GM23338 (cell line): ENCODE data around the gene MAP6D1. TPM values are rescaled to one million over a fixed set of nuclear protein-coding genes. Genes with fewer than 3 reads are reported as not detected.

Source experiments
- ATAC-seq: fragments of 200-7000 bp; cut with Tn5 transposase; 3 replicates; pipeline ENCODE4 v1.9.1; 2020
- DNase-seq: peaks from one replicate; pipeline ENCODE4 v3.0.0-alpha.2; 2015; ENCODE audit warnings: low spot score
- H2AFZ ChIP-seq: fragments of 200-600 bp; sonication (generic); 2 replicates; pipeline ENCODE4 v1.8.0; 2016; ENCODE audit warnings: antibody characterized with exemption, mild to moderate bottlenecking, moderate library complexity
- H3F3A ChIP-seq: fragments of 200-600 bp; sonication (generic); replicated peaks from 2 replicates; pipeline ENCODE4 v1.8.0; 2017; ENCODE audit warnings: antibody characterized with exemption, mixed run types, low read depth
- H3K27ac ChIP-seq: fragments of 200-600 bp; sonication (generic); 2 replicates; pipeline ENCODE4 v1.6.1; 2016; ENCODE audit warnings: low read depth
- H3K27me3 ChIP-seq: fragments of 200-600 bp; sonication (generic); 2 replicates; pipeline ENCODE4 v1.8.0; 2016; ENCODE audit warnings: mild to moderate bottlenecking, mixed run types, moderate library complexity; ENCODE audit not compliant: insufficient read depth
- H3K36me3 ChIP-seq: fragments of 200-600 bp; sonication (generic); 2 replicates; pipeline ENCODE4 v1.8.0; 2016; ENCODE audit warnings: mild to moderate bottlenecking; ENCODE audit not compliant: insufficient read depth
- H3K4me1 ChIP-seq: fragments of 200-600 bp; sonication (generic); 2 replicates; pipeline ENCODE4 v1.8.0; 2016; ENCODE audit warnings: mild to moderate bottlenecking, moderate library complexity; ENCODE audit not compliant: insufficient read depth
- H3K4me2 ChIP-seq: fragments of 200-600 bp; sonication (generic); 2 replicates; pipeline ENCODE4 v1.7.1; 2017; ENCODE audit warnings: mixed run types
- H3K4me3 ChIP-seq: fragments of 200-600 bp; sonication (generic); 2 replicates; pipeline ENCODE4 v1.6.1; 2016; ENCODE audit warnings: mixed run types
- H3K79me2 ChIP-seq: fragments of 200-600 bp; sonication (generic); replicated peaks from 2 replicates; pipeline ENCODE4 v1.8.0; 2017; ENCODE audit warnings: mild to moderate bottlenecking; ENCODE audit not compliant: insufficient read depth
- H3K9me2 ChIP-seq: fragments of 200-600 bp; sonication (generic); 2 replicates; pipeline ENCODE4 v1.8.0; 2017; ENCODE audit not compliant: insufficient read depth
- H4K20me1 ChIP-seq: fragments of 200-600 bp; sonication (generic); replicated peaks from 2 replicates; pipeline ENCODE4 v1.8.0; 2017; ENCODE audit warnings: mild to moderate bottlenecking; ENCODE audit not compliant: insufficient read depth
- H3K27ac Mint-ChIP-seq: 2 replicates; pipeline ENCODE4 v1.8.0; 2020; ENCODE audit warnings: inconsistent platforms, mild to moderate bottlenecking, moderate library complexity, mixed read lengths
- H3K27me3 Mint-ChIP-seq: 3 replicates; pipeline ENCODE4 v1.8.0; 2022; ENCODE audit warnings: low read depth, mild to moderate bottlenecking, moderate library complexity, mixed read lengths, inconsistent platforms; ENCODE audit not compliant: insufficient read depth, poor library complexity
- H3K36me3 Mint-ChIP-seq: 3 replicates; pipeline ENCODE4 v1.8.0; 2021; ENCODE audit warnings: low read depth, mild to moderate bottlenecking, inconsistent platforms, moderate library complexity, mixed read lengths
- H3K4me1 Mint-ChIP-seq: 3 replicates; pipeline ENCODE4 v1.8.0; 2020; ENCODE audit warnings: mild to moderate bottlenecking, inconsistent platforms, mixed read lengths
- H3K4me3 Mint-ChIP-seq: 3 replicates; pipeline ENCODE4 v1.8.0; 2021; ENCODE audit warnings: moderate library complexity, mild to moderate bottlenecking, inconsistent platforms, mixed read lengths
- H3K9me3 Mint-ChIP-seq: 3 replicates; pipeline ENCODE4 v1.8.0; 2020; ENCODE audit warnings: moderate library complexity, mild to moderate bottlenecking, inconsistent platforms, mixed read lengths
- CREB1 ChIP-seq: fragments of 250-450 bp; sonication (Bioruptor Pico); IDR thresholded peaks from 2 replicates; pipeline ENCODE4 v1.5.0; 2020; ENCODE audit warnings: low read depth, mild to moderate bottlenecking, moderate library complexity
- EZH2 ChIP-seq: fragments of 200-600 bp; sonication (generic); IDR thresholded peaks from one replicate; pipeline ENCODE4 v1.8.0; 2017; ENCODE audit warnings: antibody characterized with exemption, mild to moderate bottlenecking, low read depth; ENCODE audit not compliant: unreplicated experiment
- EZH2phosphoT487 ChIP-seq: fragments of 200-600 bp; sonication (generic); IDR thresholded peaks from one replicate; pipeline ENCODE4 v1.8.1; 2018; ENCODE audit warnings: antibody characterized with exemption; ENCODE audit not compliant: unreplicated experiment
- JUNB ChIP-seq: IDR thresholded peaks from one replicate; pipeline ENCODE4 v1.6.1; 2016; ENCODE audit warnings: antibody characterized with exemption; ENCODE audit not compliant: unreplicated experiment
- NANOG ChIP-seq: IDR thresholded peaks from 2 replicates; pipeline ENCODE4 v1.6.1; 2016; ENCODE audit warnings: antibody characterized with exemption, borderline replicate concordance
- POLR2AphosphoS5 ChIP-seq: IDR thresholded peaks from 2 replicates; pipeline ENCODE4 v1.6.1; 2016; ENCODE audit warnings: antibody characterized with exemption, low read depth
- STAT1 ChIP-seq: IDR thresholded peaks from one replicate; pipeline ENCODE4 v1.6.1; 2016; ENCODE audit warnings: antibody characterized with exemption; ENCODE audit not compliant: unreplicated experiment
- ZNF114 ChIP-seq: fragments of 250-450 bp; sonication (Bioruptor Pico); IDR thresholded peaks from 2 replicates; pipeline ENCODE4 v1.5.0; 2020; ENCODE audit warnings: mild to moderate bottlenecking, moderate library complexity
- ZNF331 ChIP-seq: fragments of 250-450 bp; sonication (Bioruptor Pico); IDR thresholded peaks from 2 replicates; pipeline ENCODE4 v1.5.0; 2020; ENCODE audit warnings: low read depth, mild to moderate bottlenecking, moderate library complexity
- polyA plus RNA-seq: library from polyadenylated mRNA; unstranded; fragments of >200 nt; fragmentation: Nextera tagmentation; extraction: Ambion mirVana; gene quantifications from 2 replicates; pipeline ENCODE4 v1.2.1, GENCODE V29; 2016
- total RNA-seq: library from RNA; depleted of rRNA; stranded (reverse); fragments of >200 nt; shearing (Covaris generic); gene quantifications from 2 replicates; pipeline ENCODE4 v1.2.3, GENCODE V29; 2014
- TF ChIP-seq, protein P1 (sequence below): IDR thresholded peaks from 2 replicates; pipeline ENCODE4 v1.6.1; 2016; ENCODE audit warnings: antibody characterized with exemption
- TF ChIP-seq, protein P2 (sequence below): fragments of 250-450 bp; sonication (Bioruptor Pico); IDR thresholded peaks from 2 replicates; pipeline ENCODE4 v1.5.0; 2020; ENCODE audit warnings: mild to moderate bottlenecking, moderate library complexity

Gene MAP6D1
- total and polyA plus RNA-seq, 2 experiments from 2014 or later, result 2.6 to 8.2 TPM

DNA sequence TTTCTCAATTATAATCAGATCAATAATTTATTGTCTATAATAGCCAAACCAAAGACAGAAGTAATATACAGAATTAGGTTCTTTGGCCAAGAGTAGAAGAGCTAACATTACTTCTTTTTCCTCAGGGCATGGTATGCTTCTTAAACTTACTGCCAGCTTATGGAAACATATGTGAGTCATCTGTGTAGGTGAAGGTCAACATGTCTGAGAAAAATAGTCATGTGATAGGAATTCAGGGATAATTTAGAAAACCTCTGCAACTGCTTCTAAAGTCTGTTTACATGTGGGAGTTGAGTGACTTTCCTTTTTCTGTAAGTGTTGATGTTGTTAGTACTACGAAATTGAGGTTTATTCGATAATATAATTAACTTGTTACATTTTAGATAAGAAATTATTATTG lies 19.2 kb upstream of the MAP6D1 start:
- Histone ChIP-seq H3K79me2 (peaks cover 4% of the 10 kb centered on the region; the same call in 1 of the 2 replicates), H3K4me3 (no peak overlapping the region), H3K9me2 (no peaks in the 10 kb centered on the region), H3K27ac (no peak overlapping the region), H3F3A (no peaks in the 10 kb centered on the region), H4K20me1 (no peaks in the 10 kb centered on the region), H3K4me1 (no peaks in the 10 kb centered on the region), H2AFZ (no peak overlapping the region), H3K27me3 (no peaks in the 10 kb centered on the region), H3K4me2 (no peak overlapping the region), H3K36me3 (peaks cover 42% of the 10 kb centered on the region)
- Mint-ChIP-seq H3K4me1 (no peaks in the 10 kb centered on the region), H3K4me3 (no peak overlapping the region), H3K9me3 (no peaks in the 10 kb centered on the region), H3K27me3 (no peaks in the 10 kb centered on the region), H3K27ac (no peak overlapping the region), H3K36me3 (peaks cover 71% of the 10 kb centered on the region)
- no peak for DNase-seq
- no peak for ATAC-seq
- TF ChIP-seq EZH2phosphoT487, result no peak
- TF ChIP-seq NANOG, result no peak
- no peak for TF ChIP-seq JUNB
- TF ChIP-seq EZH2, result no peak
- no peak for TF ChIP-seq CREB1 (CRISPR knock-in tag)
- TF ChIP-seq ZNF331, result no peak
- TF ChIP-seq STAT1, result no peak
- TF ChIP-seq, protein P1, sequence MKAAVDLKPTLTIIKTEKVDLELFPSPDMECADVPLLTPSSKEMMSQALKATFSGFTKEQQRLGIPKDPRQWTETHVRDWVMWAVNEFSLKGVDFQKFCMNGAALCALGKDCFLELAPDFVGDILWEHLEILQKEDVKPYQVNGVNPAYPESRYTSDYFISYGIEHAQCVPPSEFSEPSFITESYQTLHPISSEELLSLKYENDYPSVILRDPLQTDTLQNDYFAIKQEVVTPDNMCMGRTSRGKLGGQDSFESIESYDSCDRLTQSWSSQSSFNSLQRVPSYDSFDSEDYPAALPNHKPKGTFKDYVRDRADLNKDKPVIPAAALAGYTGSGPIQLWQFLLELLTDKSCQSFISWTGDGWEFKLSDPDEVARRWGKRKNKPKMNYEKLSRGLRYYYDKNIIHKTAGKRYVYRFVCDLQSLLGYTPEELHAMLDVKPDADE, result no peak

DNA sequence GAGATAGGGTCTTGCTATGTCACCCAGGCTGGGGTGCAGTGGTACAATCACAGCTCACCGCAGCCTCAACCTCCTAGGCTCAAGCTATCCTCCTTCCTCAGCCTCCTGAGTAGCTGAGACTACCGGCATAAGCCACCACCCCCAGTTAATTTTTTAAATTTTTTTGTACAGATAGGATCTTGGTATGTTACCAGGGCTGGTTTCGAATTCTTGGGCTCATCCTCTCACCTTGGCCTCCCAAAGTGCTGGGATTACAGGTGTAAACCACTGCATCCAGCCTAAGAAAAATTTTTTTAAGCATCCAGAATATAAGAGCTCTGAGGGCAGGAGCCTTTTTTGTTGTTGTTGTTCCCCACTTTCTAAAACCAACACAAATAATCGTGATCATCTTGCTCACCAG lies 14.4 kb upstream of the MAP6D1 start:
- H3K27ac ChIP-seq, result no peak overlapping the region
- Mint-ChIP-seq H3K4me1 (no peaks in the 10 kb centered on the region), H3K27me3 (peaks cover 2% of the 10 kb centered on the region), H3K9me3 (no peaks in the 10 kb centered on the region), H3K4me3 (no peak overlapping the region), H3K36me3 (peaks cover 58% of the 10 kb centered on the region), H3K27ac (no peak overlapping the region)
- H3K4me3 ChIP-seq, result no peak overlapping the region
- no peaks in the 10 kb centered on the region for H3F3A ChIP-seq
- H3K4me2 ChIP-seq, result no peak overlapping the region
- H4K20me1 ChIP-seq, result peaks cover 6% of the 10 kb centered on the region; the same call in 1 of the 2 replicates
- no peak for DNase-seq
- H3K4me1 ChIP-seq, result no peaks in the 10 kb centered on the region
- H3K27me3 ChIP-seq, result no peaks in the 10 kb centered on the region
- no peaks in the 10 kb centered on the region for H3K79me2 ChIP-seq
- no peaks in the 10 kb centered on the region for H3K9me2 ChIP-seq
- no peak overlapping the region for H2AFZ ChIP-seq
- peaks cover 23% of the 10 kb centered on the region for H3K36me3 ChIP-seq
- no peak for ATAC-seq
- TF ChIP-seq POLR2AphosphoS5, result no peak
- TF ChIP-seq ZNF114 (CRISPR knock-in tag), result no peak
- TF ChIP-seq, protein P1, result no peak
- TF ChIP-seq JUNB, result no peak
- TF ChIP-seq, protein P2, sequence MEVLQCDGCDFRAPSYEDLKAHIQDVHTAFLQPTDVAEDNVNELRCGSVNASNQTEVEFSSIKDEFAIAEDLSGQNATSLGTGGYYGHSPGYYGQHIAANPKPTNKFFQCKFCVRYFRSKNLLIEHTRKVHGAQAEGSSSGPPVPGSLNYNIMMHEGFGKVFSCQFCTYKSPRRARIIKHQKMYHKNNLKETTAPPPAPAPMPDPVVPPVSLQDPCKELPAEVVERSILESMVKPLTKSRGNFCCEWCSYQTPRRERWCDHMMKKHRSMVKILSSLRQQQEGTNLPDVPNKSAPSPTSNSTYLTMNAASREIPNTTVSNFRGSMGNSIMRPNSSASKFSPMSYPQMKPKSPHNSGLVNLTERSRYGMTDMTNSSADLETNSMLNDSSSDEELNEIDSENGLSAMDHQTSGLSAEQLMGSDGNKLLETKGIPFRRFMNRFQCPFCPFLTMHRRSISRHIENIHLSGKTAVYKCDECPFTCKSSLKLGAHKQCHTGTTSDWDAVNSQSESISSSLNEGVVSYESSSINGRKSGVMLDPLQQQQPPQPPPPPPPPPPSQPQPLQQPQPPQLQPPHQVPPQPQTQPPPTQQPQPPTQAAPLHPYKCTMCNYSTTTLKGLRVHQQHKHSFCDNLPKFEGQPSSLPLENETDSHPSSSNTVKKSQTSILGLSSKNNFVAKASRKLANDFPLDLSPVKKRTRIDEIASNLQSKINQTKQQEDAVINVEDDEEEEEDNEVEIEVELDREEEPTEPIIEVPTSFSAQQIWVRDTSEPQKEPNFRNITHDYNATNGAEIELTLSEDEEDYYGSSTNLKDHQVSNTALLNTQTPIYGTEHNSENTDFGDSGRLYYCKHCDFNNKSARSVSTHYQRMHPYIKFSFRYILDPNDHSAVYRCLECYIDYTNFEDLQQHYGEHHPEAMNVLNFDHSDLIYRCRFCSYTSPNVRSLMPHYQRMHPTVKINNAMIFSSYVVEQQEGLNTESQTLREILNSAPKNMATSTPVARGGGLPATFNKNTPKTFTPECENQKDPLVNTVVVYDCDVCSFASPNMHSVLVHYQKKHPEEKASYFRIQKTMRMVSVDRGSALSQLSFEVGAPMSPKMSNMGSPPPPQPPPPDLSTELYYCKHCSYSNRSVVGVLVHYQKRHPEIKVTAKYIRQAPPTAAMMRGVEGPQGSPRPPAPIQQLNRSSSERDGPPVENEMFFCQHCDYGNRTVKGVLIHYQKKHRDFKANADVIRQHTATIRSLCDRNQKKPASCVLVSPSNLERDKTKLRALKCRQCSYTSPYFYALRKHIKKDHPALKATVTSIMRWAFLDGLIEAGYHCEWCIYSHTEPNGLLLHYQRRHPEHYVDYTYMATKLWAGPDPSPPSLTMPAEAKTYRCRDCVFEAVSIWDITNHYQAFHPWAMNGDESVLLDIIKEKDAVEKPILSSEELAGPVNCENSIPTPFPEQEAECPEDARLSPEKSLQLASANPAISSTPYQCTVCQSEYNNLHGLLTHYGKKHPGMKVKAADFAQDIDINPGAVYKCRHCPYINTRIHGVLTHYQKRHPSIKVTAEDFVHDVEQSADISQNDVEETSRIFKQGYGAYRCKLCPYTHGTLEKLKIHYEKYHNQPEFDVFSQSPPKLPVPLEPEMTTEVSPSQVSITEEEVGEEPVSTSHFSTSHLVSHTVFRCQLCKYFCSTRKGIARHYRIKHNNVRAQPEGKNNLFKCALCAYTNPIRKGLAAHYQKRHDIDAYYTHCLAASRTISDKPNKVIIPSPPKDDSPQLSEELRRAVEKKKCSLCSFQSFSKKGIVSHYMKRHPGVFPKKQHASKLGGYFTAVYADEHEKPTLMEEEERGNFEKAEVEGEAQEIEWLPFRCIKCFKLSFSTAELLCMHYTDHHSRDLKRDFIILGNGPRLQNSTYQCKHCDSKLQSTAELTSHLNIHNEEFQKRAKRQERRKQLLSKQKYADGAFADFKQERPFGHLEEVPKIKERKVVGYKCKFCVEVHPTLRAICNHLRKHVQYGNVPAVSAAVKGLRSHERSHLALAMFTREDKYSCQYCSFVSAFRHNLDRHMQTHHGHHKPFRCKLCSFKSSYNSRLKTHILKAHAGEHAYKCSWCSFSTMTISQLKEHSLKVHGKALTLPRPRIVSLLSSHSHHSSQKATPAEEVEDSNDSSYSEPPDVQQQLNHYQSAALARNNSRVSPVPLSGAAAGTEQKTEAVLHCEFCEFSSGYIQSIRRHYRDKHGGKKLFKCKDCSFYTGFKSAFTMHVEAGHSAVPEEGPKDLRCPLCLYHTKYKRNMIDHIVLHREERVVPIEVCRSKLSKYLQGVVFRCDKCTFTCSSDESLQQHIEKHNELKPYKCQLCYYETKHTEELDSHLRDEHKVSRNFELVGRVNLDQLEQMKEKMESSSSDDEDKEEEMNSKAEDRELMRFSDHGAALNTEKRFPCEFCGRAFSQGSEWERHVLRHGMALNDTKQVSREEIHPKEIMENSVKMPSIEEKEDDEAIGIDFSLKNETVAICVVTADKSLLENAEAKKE (CRISPR knock-in tag), result no peak
- no peak for TF ChIP-seq EZH2phosphoT487
